ENCODE results near the gene MRPS30.
"Not testable (repeated sequence)": the region's sequence is repeated elsewhere in the genome, so short reads cannot be mapped to it uniquely, and the experiment has no call there.

MRPS30 gene

GRCh38 chr5:44814761-44815160 lies 6.0 kb downstream of the MRPS30 start:
- no peak for FAIRE-seq
- DNase-seq (ENCODE audit: low spot score), result no peak

DNA sequence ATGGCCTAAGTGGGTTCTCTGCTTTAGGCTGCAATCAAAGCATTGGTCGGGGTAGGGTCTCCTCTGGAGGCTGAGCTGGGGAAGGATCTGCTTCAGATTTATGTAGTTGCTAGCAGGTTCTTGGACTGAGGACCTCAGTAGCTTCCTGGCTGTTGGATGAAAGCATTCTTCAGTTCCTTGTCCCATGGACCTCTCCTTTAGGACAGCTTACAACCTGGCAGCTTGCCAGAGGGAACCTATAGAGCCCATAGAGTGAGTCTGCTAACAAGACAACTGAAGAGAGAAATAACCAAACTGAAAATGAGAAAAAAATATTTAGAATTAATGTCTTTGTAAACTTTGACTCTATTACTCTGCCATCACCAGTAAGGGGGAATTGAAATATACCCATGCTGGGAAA lies 12.4 kb downstream of the MRPS30 start:
- no peak for DNase-seq (ENCODE audit: low spot score)

GRCh38 chr5:44824662-44825061 lies 15.9 kb downstream of the MRPS30 start:
- not testable (repeated sequence) for DNase-seq (ENCODE audit: low spot score); FAIRE-seq

More for the DNA sequence above, 12.4 kb downstream of the MRPS30 start:
- no peak for FAIRE-seq

DNA sequence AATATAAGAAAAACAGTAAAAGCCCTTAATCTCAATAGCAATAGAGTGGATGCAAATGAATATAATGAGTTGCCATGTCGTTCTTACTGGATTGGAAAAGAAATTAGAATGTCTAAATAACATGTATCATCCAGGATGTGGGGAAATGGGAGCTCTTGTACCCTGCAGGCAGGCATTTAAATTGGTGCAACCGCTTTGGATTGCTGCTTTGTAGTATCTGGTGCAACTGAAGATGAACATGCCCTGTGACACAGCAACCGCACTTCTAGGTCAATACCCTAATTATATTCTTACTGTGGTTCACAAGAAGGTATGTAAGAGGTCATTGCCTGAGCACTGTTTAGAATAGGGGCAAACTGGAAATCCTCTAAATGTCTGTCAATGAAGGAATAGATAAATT lies 18.9 kb downstream of the MRPS30 start:
- no peak for FAIRE-seq
- no peak for DNase-seq (ENCODE audit: low spot score)

- FAIRE-seq, result no peak
These were observed 20.0 kb downstream of the MRPS30 start for GRCh38 chr5:44828719-44829118.

DNA sequence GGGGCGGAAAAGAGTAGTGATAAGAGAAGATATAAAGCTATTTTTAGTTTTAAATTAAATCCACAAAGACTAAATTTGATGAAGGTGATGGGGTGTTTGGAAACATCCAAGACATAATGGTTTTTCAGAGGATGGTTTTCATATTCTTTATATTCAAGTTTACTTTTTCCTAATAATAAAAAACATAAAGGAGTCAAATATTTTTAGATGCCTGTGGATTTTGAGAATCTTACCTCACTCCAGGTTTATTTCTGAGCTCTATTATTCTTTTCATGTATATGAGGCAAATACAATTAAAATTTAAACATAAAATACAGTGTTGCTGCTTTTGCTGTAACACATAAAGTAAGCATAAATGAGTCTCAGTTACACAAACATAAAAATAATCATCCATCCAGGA lies 22.2 kb downstream of the MRPS30 start:
- DNase-seq (ENCODE audit: low spot score) (no peak), FAIRE-seq (no peak)

More at GRCh38 chr5:44828719-44829118, 20.0 kb downstream of the MRPS30 start:
- no peak for DNase-seq (ENCODE audit: low spot score)

GRCh38 chr5:44833249-44833648 lies 24.5 kb downstream of the MRPS30 start:
- FAIRE-seq, result no peak
- DNase-seq (ENCODE audit: low spot score), result no peak

DNA sequence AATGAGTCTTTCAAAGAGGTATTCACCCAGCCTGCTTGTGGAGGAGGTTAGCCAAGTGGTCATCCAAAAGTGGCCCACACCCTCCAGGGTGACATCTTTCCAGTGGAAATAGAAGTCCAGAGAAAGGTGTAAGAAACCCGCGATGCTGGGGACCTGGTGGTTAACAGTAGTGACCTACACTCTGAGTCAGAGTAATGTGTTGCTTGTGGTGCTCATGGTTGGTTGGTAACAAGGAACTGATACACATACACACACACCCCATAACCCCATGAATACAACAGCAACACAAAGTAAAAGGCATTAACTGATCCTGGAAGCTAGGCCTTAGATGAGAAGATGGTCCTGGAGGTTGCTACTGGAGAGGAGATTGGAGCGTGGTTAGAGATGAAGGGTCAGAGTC lies 26.9 kb downstream of the MRPS30 start:
- DNase-seq (ENCODE audit: low spot score) (no peak), FAIRE-seq (peak; percentile 30)

- DNase-seq (ENCODE audit: low spot score), result no peak
- FAIRE-seq, result no peak
These were observed 30.4 kb downstream of the MRPS30 start for GRCh38 chr5:44839018-44839681.

GRCh38 chr5:44842496-44843282 lies 33.9 kb downstream of the MRPS30 start:
- DNase-seq (ENCODE audit: low spot score), result no peak
- FAIRE-seq, result no peak

DNA sequence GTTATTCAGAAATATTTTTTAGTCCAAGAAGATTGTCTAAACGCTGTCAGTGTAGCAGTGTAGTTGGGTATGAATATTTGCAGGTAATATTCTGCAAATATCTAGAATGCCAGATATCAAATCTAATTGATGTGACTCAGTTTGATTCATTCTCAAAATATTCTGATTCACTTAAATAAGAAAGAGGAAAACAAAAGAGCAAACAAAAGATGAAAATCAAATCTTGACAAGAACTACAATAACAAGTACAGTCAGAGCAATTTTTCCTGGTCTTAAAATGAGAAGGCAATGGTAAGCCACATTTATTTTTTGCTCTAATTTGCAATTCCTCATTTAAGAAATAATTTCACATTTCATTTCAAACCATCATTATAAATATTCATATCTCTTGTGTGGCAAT lies 36.0 kb downstream of the MRPS30 start:
- FAIRE-seq (no peak), DNase-seq (ENCODE audit: low spot score) (no peak)

DNA sequence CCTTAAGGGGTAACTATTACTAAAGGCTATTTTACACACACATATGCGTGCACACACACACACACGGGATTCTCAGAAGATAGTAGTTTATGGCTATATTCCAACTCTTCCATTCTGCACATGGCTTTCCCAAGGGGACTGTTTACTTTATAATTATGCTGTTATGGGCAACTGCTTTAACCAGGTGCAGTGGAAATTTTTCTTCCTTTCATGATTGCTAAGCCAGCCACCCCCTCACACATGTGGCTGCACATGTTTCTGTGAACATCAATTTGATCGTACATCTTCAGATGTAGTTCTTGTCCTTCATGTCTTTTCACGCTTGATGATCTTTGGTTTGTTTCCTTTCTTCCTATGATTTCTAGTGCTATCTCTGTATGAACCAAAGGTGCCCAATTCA lies 37.0 kb downstream of the MRPS30 start:
- no peak for FAIRE-seq
- DNase-seq (ENCODE audit: low spot score), result no peak

GRCh38 chr5:44847206-44847852 lies 38.6 kb downstream of the MRPS30 start:
- DNase-seq (ENCODE audit: low spot score) (no peak), FAIRE-seq (no peak)

DNA sequence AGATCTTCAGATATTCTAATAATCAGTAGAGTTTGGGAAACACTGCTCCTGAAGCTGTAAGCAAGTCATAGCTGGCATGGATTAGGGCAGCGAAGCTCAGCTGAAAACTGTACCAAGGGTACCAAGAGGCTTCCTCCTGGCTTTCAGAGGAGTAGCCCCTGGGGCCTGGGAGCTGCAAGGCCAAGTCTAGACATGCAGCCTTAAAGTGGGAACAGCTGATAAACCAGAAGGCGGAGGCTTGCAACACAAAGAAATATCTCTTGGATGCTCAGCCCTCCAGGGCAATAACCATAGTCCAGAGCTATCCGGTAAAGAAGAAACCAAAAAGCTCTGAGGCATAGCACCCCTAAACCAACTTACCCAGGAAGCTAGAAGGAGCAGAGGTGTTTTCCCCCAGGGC lies 51.5 kb downstream of the MRPS30 start:
- DNase-seq (ENCODE audit: low spot score) (no peak), FAIRE-seq (no peak)

DNA sequence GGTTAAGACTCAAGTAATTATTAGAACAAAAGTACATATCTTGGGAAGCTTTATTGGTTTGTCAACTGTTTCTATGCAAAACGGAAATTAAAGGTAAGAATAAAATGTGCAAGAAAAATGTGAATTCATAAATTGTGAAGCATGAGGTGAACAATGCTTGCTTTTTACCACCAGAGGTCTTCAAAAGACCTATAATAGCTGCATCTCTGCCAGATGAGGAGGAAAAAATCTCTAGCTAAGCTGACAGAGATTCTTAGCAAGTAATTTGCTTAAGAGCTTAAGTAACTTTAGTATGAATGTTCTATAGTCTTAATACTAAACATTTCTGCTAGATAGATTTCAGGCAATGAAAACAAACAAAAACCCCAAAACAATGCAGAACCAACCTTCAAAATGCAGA lies 54.1 kb downstream of the MRPS30 start:
- DNase-seq (ENCODE audit: low spot score) (peak; percentile 29), FAIRE-seq (no peak)
